Tracheal epithelial cell (primary cell): ENCODE measurements around the gene LAMB3. TPM values are rescaled to one million over a fixed set of nuclear protein-coding genes. Genes with fewer than 3 reads are reported as not detected.

ENCODE experiments used
- total RNA-seq: library from RNA; depleted of rRNA; stranded (reverse); fragments of >200 nt; gene quantifications from 2 replicates; pipeline ENCODE4 v1.2.1, GENCODE V29; 2014

LAMB3 gene
- total RNA-seq: 1,263 and 1,900 TPM in 2 replicates

GRCh38 chr1:209652121-209652735, at the start of gene LAMB3:
TSS of gene LAMB3 (minus strand) at chr1:209652425. CDS start at chr1:209650944, 1,481 bp downstream.

GRCh38 chr1:209674957-209675564, 22.8 kb upstream of the LAMB3 start, which contains the start of gene G0S2:
TSS of gene G0S2 (plus strand) at chr1:209675412. CDS start at chr1:209675685, 273 bp downstream.

GRCh38 chr1:209583408-209583807, 68.8 kb downstream of the LAMB3 start, which contains the start of gene CAMK1G:
TSS of gene CAMK1G (plus strand) at chr1:209583714. CDS start at chr1:209594984, 11,270 bp downstream.

Other genes with a start within 250 kb of the LAMB3 start
- 0.24 TPM in 1 of 2 replicates, not detected in the other for gene CAMK1G, start 68.7 kb downstream of the LAMB3 start, total RNA-seq
- 163 and 658 TPM in 2 replicates for gene G0S2, start 23.0 kb upstream of the LAMB3 start, total RNA-seq
- 9.2 and 49.6 TPM in 2 replicates for gene HSD11B1, start 52.4 kb upstream of the LAMB3 start, total RNA-seq
- not detected in 2 replicates for gene TRAF3IP3, start 103.6 kb upstream of the LAMB3 start, total RNA-seq
- gene C1orf74, start 132.1 kb upstream of the LAMB3 start, total RNA-seq: 8.1 and 15.9 TPM in 2 replicates
- gene IRF6, start 153.7 kb upstream of the LAMB3 start, total RNA-seq: 231 and 613 TPM in 2 replicates
- gene UTP25, start 175.5 kb upstream of the LAMB3 start, total RNA-seq: 7.5 and 10.6 TPM in 2 replicates